H1 (cell line): ENCODE data around the gene TSPAN9. TPM values are rescaled to one million over a fixed set of nuclear protein-coding genes. Genes with fewer than 3 reads are reported as not detected.

Source experiments
- CTCF ChIA-PET: fragments of 300-600 bp; sonication (Branson Sonifier 250); formaldehyde crosslinking; loops from one replicate; lab custom pipeline; 2021; ENCODE audit not compliant: partially characterized antibody; lab: Charles Lee
- POLR2A ChIA-PET: fragments of 300-600 bp; sonication (Branson Sonifier 250); formaldehyde crosslinking; loops from one replicate; lab custom pipeline; 2021; ENCODE audit warnings: inconsistent platforms; ENCODE audit not compliant: partially characterized antibody; lab: Charles Lee
- DNase-seq, 2 experiments: peaks; one replicate each; pipeline versions ENCODE4 v3.0.0 to v3.0.0-alpha.2; 2010 to 2022; ENCODE audit warnings: low spot score in 2 of 2, low read depth in 1 of 2, mixed read lengths in 1 of 2
- FAIRE-seq: peaks from 2 replicates; lab custom pipeline; 2011; peaks lifted over from hg19 to GRCh38; lab: Jason Lieb, UNC
- H2AFZ ChIP-seq: 2 replicates; pipeline ENCODE4 v1.8.1; 2012; ENCODE audit warnings: low read length, inconsistent platforms
- H2AK5ac ChIP-seq: 2 replicates; pipeline ENCODE4 v1.6.1; 2013; ENCODE audit warnings: low read depth, low read length
- H2BK120ac ChIP-seq: replicated peaks from 2 replicates; pipeline ENCODE3; 2013; ENCODE audit warnings: low read depth, low read length, inconsistent platforms
- H2BK12ac ChIP-seq: 2 replicates; pipeline ENCODE4 v1.6.1; 2013; ENCODE audit warnings: low read depth, low read length
- H2BK15ac ChIP-seq: 2 replicates; pipeline ENCODE4 v1.6.1; 2013; ENCODE audit warnings: low read length
- H2BK20ac ChIP-seq: 2 replicates; pipeline ENCODE4 v1.6.1; 2013; ENCODE audit warnings: low read length
- H2BK5ac ChIP-seq: 2 replicates; pipeline ENCODE4 v1.6.1; 2013; ENCODE audit warnings: low read depth, low read length
- H3K14ac ChIP-seq: 2 replicates; pipeline ENCODE4 v1.6.1; 2013; ENCODE audit warnings: inconsistent platforms; ENCODE audit not compliant: insufficient read length
- H3K18ac ChIP-seq: 2 replicates; pipeline ENCODE4 v1.6.1; 2013; ENCODE audit warnings: low read length; ENCODE audit errors: extremely low read depth
- H3K23ac ChIP-seq: 2 replicates; pipeline ENCODE4 v1.6.1; 2013; ENCODE audit warnings: inconsistent platforms; ENCODE audit not compliant: insufficient read length
- H3K23me2 ChIP-seq: 2 replicates; pipeline ENCODE4 v1.6.1; 2013; ENCODE audit warnings: low read depth, low read length
- H3K27ac ChIP-seq: 2 replicates; pipeline ENCODE4 v1.6.1; 2011; ENCODE audit warnings: low read depth, low read length, inconsistent platforms
- H3K27me3 ChIP-seq, 4 experiments: replicated peaks in 1 of 4; 1 replicate in 1 of 4; 2 replicates in 3 of 4; pipeline versions ENCODE4 v1.6.1 to v1.8.1; 2011 to 2013; ENCODE audit warnings: low read length in 3 of 4, mild to moderate bottlenecking in 3 of 4, inconsistent platforms in 2 of 4, mixed read lengths in 2 of 4, moderate library complexity in 1 of 4; ENCODE audit not compliant: control insufficient read depth in 3 of 4, insufficient read depth in 3 of 4; ENCODE audit errors: extremely low read depth in 1 of 4
- H3K36me3 ChIP-seq, 4 experiments: 2 replicates each; pipeline versions ENCODE4 v1.6.1 to v1.8.1; 2011 to 2013; ENCODE audit warnings: mild to moderate bottlenecking in 4 of 4, low read length in 3 of 4, moderate library complexity in 2 of 4, control low read depth in 1 of 4, inconsistent platforms in 1 of 4; ENCODE audit not compliant: insufficient read depth in 4 of 4, control insufficient read depth in 2 of 4
- H3K4ac ChIP-seq: replicated peaks from 2 replicates; pipeline ENCODE3; 2013; ENCODE audit warnings: low read length, low read depth, mixed read lengths, inconsistent platforms; ENCODE audit not compliant: insufficient read length
- H3K4me1 ChIP-seq, 4 experiments: replicated peaks in 1 of 4; 1 replicate in 1 of 4; 2 replicates in 3 of 4; pipeline versions ENCODE4 v1.6.1 to v1.8.1; 2011 to 2013; ENCODE audit warnings: low read length in 3 of 4, inconsistent platforms in 2 of 4, mixed read lengths in 1 of 4; ENCODE audit not compliant: insufficient read depth in 4 of 4, control insufficient read depth in 3 of 4
- H3K4me2 ChIP-seq, 2 experiments: 2 replicates each; pipeline versions ENCODE4 v1.6.1 to v1.8.1; 2011 to 2013; ENCODE audit warnings: low read depth in 2 of 2, low read length in 2 of 2, control low read depth in 1 of 2, inconsistent platforms in 1 of 2, mild to moderate bottlenecking in 1 of 2; ENCODE audit not compliant: insufficient read depth in 1 of 2
- H3K4me3 ChIP-seq, 4 experiments: fragments of 200-600, 300-600 bp in 1 of 4; sonication (generic), shearing (Covaris generic), sonication (Bioruptor Twin) in 1 of 4; 2 replicates each; pipeline versions ENCODE4 v1.5.1 to v1.8.1; 2011 to 2016; ENCODE audit warnings: low read length in 4 of 4, low read depth in 3 of 4, control low read depth in 2 of 4, inconsistent platforms in 2 of 4, mild to moderate bottlenecking in 2 of 4, mixed read lengths in 1 of 4, moderate library complexity in 1 of 4; ENCODE audit not compliant: insufficient read depth in 2 of 4; ENCODE audit errors: extremely low read depth in 1 of 4
- H3K56ac ChIP-seq: replicated peaks from 2 replicates; pipeline ENCODE3; 2013; ENCODE audit warnings: low read depth, mild to moderate bottlenecking, mixed read lengths, low read length, inconsistent platforms; ENCODE audit not compliant: insufficient read length
- H3K79me1 ChIP-seq: 2 replicates; pipeline ENCODE4 v1.6.1; 2013; ENCODE audit warnings: low read depth, low read length, control low read depth
- H3K79me2 ChIP-seq, 2 experiments: 2 replicates each; pipeline versions ENCODE4 v1.6.1 to v1.8.1; 2012 to 2013; ENCODE audit warnings: low read length in 2 of 2, mild to moderate bottlenecking in 2 of 2, inconsistent platforms in 1 of 2; ENCODE audit not compliant: insufficient read depth in 2 of 2, control insufficient read depth in 1 of 2
- H3K9ac ChIP-seq, 4 experiments: replicated peaks in 1 of 4; 1 replicate in 1 of 4; 2 replicates in 3 of 4; pipeline versions ENCODE4 v1.6.1 to v1.8.1; 2011 to 2013; ENCODE audit warnings: low read depth in 3 of 4, low read length in 3 of 4, control low read depth in 2 of 4, mild to moderate bottlenecking in 2 of 4, moderate library complexity in 2 of 4, inconsistent platforms in 1 of 4; ENCODE audit errors: extremely low read depth in 1 of 4
- H3K9me3 ChIP-seq, 2 experiments: 2 replicates each; pipeline versions ENCODE4 v1.6.1 to v1.8.1; 2012 to 2013; ENCODE audit warnings: mild to moderate bottlenecking in 2 of 2, moderate library complexity in 2 of 2, control low read depth in 1 of 2, inconsistent platforms in 1 of 2, low read depth in 1 of 2, low read length in 1 of 2, mixed read lengths in 1 of 2; ENCODE audit not compliant: insufficient read depth in 2 of 2
- H4K20me1 ChIP-seq, 2 experiments: replicated peaks in 1 of 2; 2 replicates each; pipeline versions ENCODE3 to v1.8.1; 2011 to 2013; ENCODE audit warnings: inconsistent platforms in 2 of 2, low read length in 2 of 2, mild to moderate bottlenecking in 1 of 2; ENCODE audit not compliant: insufficient read depth in 2 of 2, control insufficient read depth in 1 of 2
- H4K5ac ChIP-seq: 2 replicates; pipeline ENCODE4 v1.6.1; 2013; ENCODE audit warnings: low read length, low read depth, mixed read lengths, inconsistent platforms; ENCODE audit not compliant: insufficient read length
- H4K8ac ChIP-seq: 2 replicates; pipeline ENCODE4 v1.8.0; 2013; ENCODE audit warnings: mild to moderate bottlenecking, moderate library complexity, low read length, inconsistent platforms; ENCODE audit not compliant: insufficient read depth; ENCODE audit errors: extremely low read depth
- H4K91ac ChIP-seq: replicated peaks from 2 replicates; pipeline ENCODE3; 2013; ENCODE audit warnings: low read length, mixed read lengths, inconsistent platforms; ENCODE audit not compliant: insufficient read length
- BACH1 ChIP-seq: IDR thresholded peaks from 2 replicates; pipeline ENCODE4 v1.6.1; 2012; ENCODE audit warnings: low read length, improper control_type of control experiment
- BRCA1 ChIP-seq: IDR thresholded peaks from 2 replicates; pipeline ENCODE4 v1.6.1; 2012; ENCODE audit warnings: low read depth, low read length, improper control_type of control experiment
- EP300 ChIP-seq, 2 experiments: IDR thresholded peaks; 1 replicate in 1 of 2; 2 replicates in 1 of 2; pipeline ENCODE4 v1.6.1; 2011 to 2012; ENCODE audit warnings: low read depth in 2 of 2, low read length in 2 of 2, mild to moderate bottlenecking in 2 of 2, borderline replicate concordance in 1 of 2, inconsistent platforms in 1 of 2, moderate library complexity in 1 of 2
- EZH2 ChIP-seq: fragments of 200-600 bp; sonication (generic); IDR thresholded peaks from 2 replicates; pipeline ENCODE4 v1.7.1; 2012; ENCODE audit warnings: low read depth, mild to moderate bottlenecking, moderate library complexity, low read length, inconsistent platforms; ENCODE audit not compliant: severe bottlenecking
- HDAC6 ChIP-seq: IDR thresholded peaks from one replicate; pipeline ENCODE4 v1.7.1; 2012; ENCODE audit warnings: low read depth, mild to moderate bottlenecking, inconsistent platforms, low read length, moderate library complexity
- MAX ChIP-seq: IDR thresholded peaks from 2 replicates; pipeline ENCODE4 v1.6.1; 2012; ENCODE audit warnings: inconsistent platforms
- RAD21 ChIP-seq, 2 experiments: IDR thresholded peaks in 1 of 2; conservative IDR thresholded peaks in 1 of 2; 2 replicates each; pipeline ENCODE4 v1.6.1; 2011; ENCODE audit warnings: low read depth in 2 of 2, low read length in 2 of 2, improper control_type of control experiment in 1 of 2, inconsistent platforms in 1 of 2, mild to moderate bottlenecking in 1 of 2, moderate library complexity in 1 of 2
- SUZ12 ChIP-seq: fragments of 200-600 bp; sonication (generic); IDR thresholded peaks from 2 replicates; pipeline ENCODE4 v1.6.1; 2012; ENCODE audit warnings: mild to moderate bottlenecking, inconsistent platforms, low read length, moderate library complexity, mixed read lengths
- TAF1 ChIP-seq: IDR thresholded peaks from 2 replicates; pipeline ENCODE4 v1.6.1; 2011; ENCODE audit warnings: mild to moderate bottlenecking, low read depth, low read length
- TAF7 ChIP-seq: optimal IDR thresholded peaks from 2 replicates; pipeline ENCODE3; 2011; ENCODE audit warnings: low read depth, mild to moderate bottlenecking, inconsistent platforms, low read length, moderate library complexity, borderline replicate concordance
- ZNF274 ChIP-seq: IDR thresholded peaks from 2 replicates; pipeline ENCODE4 v1.7.0; 2012; ENCODE audit warnings: low read length, borderline replicate concordance; ENCODE audit errors: extremely low read depth
- WGBS, 2 experiments: shearing (Covaris generic) in 1 of 2; methylation state at CpG; one replicate each; pipeline versions ENCODE4 v1.1.6 to v1.1.7; 2013 to 2015; ENCODE audit warnings: low lambda C conversion rate in 2 of 2, mixed read lengths in 2 of 2, inconsistent platforms in 1 of 2, low coverage in 1 of 2, missing lambda C conversion rate in 1 of 2; ENCODE audit not compliant: insufficient replicate concordance in 2 of 2, insufficient coverage in 1 of 2, insufficient read length in 1 of 2; ENCODE audit errors: extremely low coverage in 1 of 2, missing lambda C conversion rate in 1 of 2; 5-methylcytosine and 5-hydroxymethylcytosine counted together
- polyA plus RNA-seq, 7 experiments: library from polyadenylated mRNA; depleted of rRNA in 3 of 7; stranded (reverse) in 5 of 7; unstranded in 2 of 7; fragments of >200 nt in 5 of 7; fragments of 200-250 nt in 2 of 7; gene quantifications; 1 replicate in 5 of 7; 2 replicates in 1 of 7; 4 replicates in 1 of 7; pipeline versions ENCODE4 v1.2.1 to v1.2.3, GENCODE V29; 2011 to 2013; ENCODE audit warnings: missing spikeins in 2 of 7, mixed read lengths in 2 of 7
- total RNA-seq: library from RNA; stranded (reverse); fragmentation: NEBNext Ultra II Directional; extraction: Animal tissue kit (Norgen Biotek cat#: 25700); gene quantifications from 2 replicates; pipeline ENCODE4 v1.2.1, GENCODE V29; 2021

The TSPAN9 gene
- total and polyA plus RNA-seq, 2 of the 8 experiments (the other 6 are each of a cell fraction or from before 2014, with no cell fraction given) = 11.5 to 29.1 TPM

GRCh38 chr12:3304436-3305165 is 227.4 kb downstream of the TSPAN9 start:
- H3K23me2 ChIP-seq = no peaks in the 10 kb centered on the region
- H2BK15ac ChIP-seq = no peak overlapping the region
- no peak overlapping the region for H3K23ac ChIP-seq
- H4K5ac ChIP-seq = no peak overlapping the region
- peaks cover 0 to 12% (median 5%) of the 10 kb centered on the region in 4 experiments; a peak in 5 of 7 replicates for H3K4me1 ChIP-seq
- H3K4me3 ChIP-seq = no peak overlapping the region
- no peak overlapping the region for H3K9ac ChIP-seq
- ChIA-PET CTCF (interaction anchor here (0.6 to 7.3 kb wide), 17 partner anchors 10 to 514 kb away, joined by 3 to 203 read pairs (median 4); no protein-coding TSS in a partner anchor), POLR2A (interaction anchor here (0.9 kb wide), 1 partner anchor 499 kb away, joined by 3 read pairs; no protein-coding TSS in a partner anchor)
- 0 out of 2 replicates have a peak overlapping the region, but pooled peaks have one; percentile 17 for H2BK12ac ChIP-seq
- WGBS, 2 experiments = 91% methylated on average over 30 of the region's 30 CpGs; no CpG with 5 or more reads in 1 of the 2 experiments
- H4K8ac ChIP-seq = peak overlapping the region; percentile 12; the same call in 1 of the 2 replicates
- FAIRE-seq = no peak
- no peaks in the 10 kb centered on the region for H4K20me1 ChIP-seq
- H3K18ac ChIP-seq = no peak overlapping the region
- H3K9me3 ChIP-seq = no peaks in the 10 kb centered on the region
- no peaks in the 10 kb centered on the region; a peak in 1 of 7 replicates for H3K27me3 ChIP-seq
- H3K27ac ChIP-seq = no peak overlapping the region
- H3K4me2 ChIP-seq = no peak overlapping the region
- no peak overlapping the region for H4K91ac ChIP-seq
- H2BK120ac ChIP-seq = no peak overlapping the region
- H3K36me3 ChIP-seq = no peaks in the 10 kb centered on the region
- no peak overlapping the region for H2BK5ac ChIP-seq
- H3K79me1 ChIP-seq = no peaks in the 10 kb centered on the region
- no peak overlapping the region for H2AFZ ChIP-seq
- no peaks in the 10 kb centered on the region for H3K79me2 ChIP-seq
- no peak overlapping the region for H3K56ac ChIP-seq
- no peak overlapping the region for H2AK5ac ChIP-seq
- no peak overlapping the region for H3K14ac ChIP-seq
- no peak overlapping the region for H3K4ac ChIP-seq
- no peak overlapping the region for H2BK20ac ChIP-seq
- DNase-seq = no peak
- TF ChIP-seq ZNF274 (no peak), HDAC6 (no peak), EZH2 (no peak), BRCA1 (no peak), TAF7 (no peak), RAD21 (IDR thresholded peaks at IDR 0.05 in 1 of 2, conservative IDR thresholded peaks at IDR 0.05 in 1 of 2; ENCODE audit: low read depth in 2 of 2, low read length in 2 of 2) (no peak), MAX (no peak), SUZ12 (no peak), BACH1 (no peak), TAF1 (no peak), EP300 (IDR thresholded peaks at IDR 0.05; ENCODE audit: borderline replicate concordance in 1 of 2, low read depth in 2 of 2, low read length in 2 of 2) (no peak)
